Upper lobe of left lung (tissue), 6 donors: ENCODE data around the gene RASAL2. TPM values are rescaled to one million over a fixed set of nuclear protein-coding genes. Genes with fewer than 3 reads are reported as not detected.
"Not testable (repeated sequence)": the region's sequence is repeated elsewhere in the genome, so short reads cannot be mapped to it uniquely, and the experiment has no call there.

Source experiments
- ATAC-seq, 2 donors: fragments of 200-7000 bp; cut with Tn5 transposase; one replicate each; pipeline ENCODE4 v1.9.1; 2022; ENCODE audit warnings: mild to moderate bottlenecking in 2 of 2, moderate library complexity in 2 of 2; ENCODE audit not compliant: low FRiP score in 2 of 2
- DNase-seq, 2 donors: peaks; one replicate each; pipeline ENCODE4 v3.0.0-alpha.2; 2019 to 2020
- H3K27ac ChIP-seq, 4 donors: fragments of 200-600 bp; sonication (generic); one replicate each; pipeline ENCODE4 v1.5.1; 2016 to 2019
- H3K27me3 ChIP-seq, 4 donors: fragments of 200-600 bp; sonication (generic); one replicate each; pipeline ENCODE4 v1.5.1; 2017 to 2019
- H3K36me3 ChIP-seq, 4 donors: fragments of 200-600 bp; sonication (generic); one replicate each; pipeline ENCODE4 v1.5.1; 2016 to 2019
- H3K4me1 ChIP-seq, 4 donors: fragments of 200-600 bp; sonication (generic); one replicate each; pipeline ENCODE4 v1.5.1; 2018 to 2019
- H3K4me3 ChIP-seq, 4 donors: fragments of 200-600 bp; sonication (generic); one replicate each; pipeline ENCODE4 v1.5.1; 2017 to 2019; ENCODE audit warnings: mild to moderate bottlenecking in 2 of 4, moderate library complexity in 1 of 4
- H3K9me3 ChIP-seq, 4 donors: fragments of 200-600 bp; sonication (generic); one replicate each; pipeline ENCODE4 v1.5.1; 2018 to 2019
- CTCF ChIP-seq, 6 experiments: fragments of 450-650 bp in 4 of 6; fragments of 200-600 bp in 2 of 6; sonication (generic) in 2 of 6; IDR thresholded peaks; one replicate each; pipeline ENCODE4 v1.5.1; 2016 to 2019; ENCODE audit warnings: antibody characterized with exemption in 6 of 6
- EP300 ChIP-seq, 4 donors: sonication (generic); formaldehyde crosslinking; IDR thresholded peaks; one replicate each; pipeline ENCODE4 v1.5.1; 2017; ENCODE audit warnings: antibody characterized with exemption in 4 of 4, control low read depth in 2 of 4
- POLR2A ChIP-seq, 4 donors: fragments of 450-650 bp; IDR thresholded peaks; one replicate each; pipeline ENCODE4 v1.5.1; 2016 to 2017; ENCODE audit warnings: antibody characterized with exemption in 4 of 4, mild to moderate bottlenecking in 2 of 4
- POLR2AphosphoS5 ChIP-seq, 2 donors: sonication (generic); formaldehyde crosslinking; IDR thresholded peaks; one replicate each; pipeline ENCODE4 v1.5.1; 2017; ENCODE audit warnings: antibody characterized with exemption in 2 of 2
- WGBS, 2 donors: methylation state at CpG; one replicate each; pipeline ENCODE4 v1.1.5; 2017 to 2018; 5-methylcytosine and 5-hydroxymethylcytosine counted together
- total RNA-seq, 6 donors: library from RNA; depleted of rRNA in 4 of 6; stranded (reverse); fragments of >200 nt in 4 of 6; gene quantifications; one replicate each; pipeline versions ENCODE4 v1.1.0 to v1.2.1, GENCODE V29; 2016 to 2021
- donor health status: DM: no; HTN: no; CAD: no; lungs with moderate emphysema.
- donor health status: DM: no; HTN: yes; CAD: no; lungs with severe emphysema.

Gene RASAL2
- total RNA-seq, 6 donors from 2014 or later, result 24.7 to 59.0 (median 41.6) TPM

- Histone ChIP-seq H3K4me1 (peaks cover 0 to 10% (median 2%) of the 10 kb centered on the region in 4 donors), H3K9me3 (no peaks in the 10 kb centered on the region), H3K27me3 (no peaks in the 10 kb centered on the region), H3K4me3 (no peak overlapping the region), H3K36me3 (no peaks in the 10 kb centered on the region), H3K27ac (no peak overlapping the region)
- WGBS, 2 donors, result 72 to 84% methylated on average over 1 of the region's 1 CpG
- ATAC-seq (no peak), DNase-seq (no peak)
- TF ChIP-seq EP300 (IDR thresholded peaks at IDR 0.05), result no peak
- TF ChIP-seq POLR2A (IDR thresholded peaks at IDR 0.05), result no peak
- no peak for TF ChIP-seq CTCF (IDR thresholded peaks at IDR 0.05)
- no peak for TF ChIP-seq POLR2AphosphoS5 (IDR thresholded peaks at IDR 0.05)
These were observed 291.8 kb downstream of the RASAL2 start for GRCh38 chr1:178385662-178386061.

DNA sequence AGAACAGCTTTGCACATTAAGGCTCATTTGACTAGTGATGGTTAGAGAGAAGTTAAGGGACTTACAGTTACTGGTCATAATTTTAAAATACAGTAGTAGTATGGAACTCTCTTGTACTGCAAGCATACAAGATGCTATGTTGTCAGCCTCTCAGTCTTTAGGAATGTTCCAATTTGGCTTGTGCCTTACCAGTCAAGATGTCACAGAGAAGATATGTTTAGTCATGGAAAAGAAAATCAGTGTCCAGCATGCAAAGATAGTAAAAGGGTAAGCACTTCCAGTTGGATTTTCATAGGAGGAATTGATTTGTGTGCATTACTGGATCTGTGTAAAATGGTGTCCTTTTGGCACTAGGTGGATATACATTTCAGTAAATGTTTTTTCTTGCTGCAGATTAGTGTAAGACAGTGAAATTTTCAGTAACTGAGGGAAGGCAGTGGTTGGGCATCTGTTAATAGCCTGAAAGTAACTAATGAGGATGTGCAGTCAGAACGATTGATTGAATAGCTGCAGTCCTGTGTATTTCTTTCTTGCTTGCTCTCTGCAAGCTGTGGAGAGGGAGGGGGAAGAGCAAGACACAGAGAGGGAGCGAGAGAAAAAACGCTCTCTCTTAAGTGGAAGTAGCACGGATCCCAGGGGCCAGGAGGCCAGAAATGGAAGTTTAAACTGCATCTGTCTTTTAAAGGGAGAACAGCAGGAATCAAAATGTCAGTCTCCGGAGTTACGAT lies 294.7 kb downstream of the RASAL2 start:
- H3K9me3 ChIP-seq, result no peaks in the 10 kb centered on the region
- WGBS, 2 donors, result 61 to 64% methylated on average over 6 of the region's 6 CpGs
- H3K36me3 ChIP-seq, result no peaks in the 10 kb centered on the region
- peaks cover 0 to 5% (median 2%) of the 10 kb centered on the region in 4 donors for H3K4me1 ChIP-seq
- H3K27ac ChIP-seq, result no peak overlapping the region
- no peak for ATAC-seq
- no peaks in the 10 kb centered on the region for H3K27me3 ChIP-seq
- TF ChIP-seq POLR2AphosphoS5 (IDR thresholded peaks at IDR 0.05) (no peak), POLR2A (IDR thresholded peaks at IDR 0.05) (no peak), CTCF (IDR thresholded peaks at IDR 0.05) (no peak), EP300 (IDR thresholded peaks at IDR 0.05) (no peak)
- no peak for DNase-seq
- H3K4me3 ChIP-seq, result no peak overlapping the region

DNA sequence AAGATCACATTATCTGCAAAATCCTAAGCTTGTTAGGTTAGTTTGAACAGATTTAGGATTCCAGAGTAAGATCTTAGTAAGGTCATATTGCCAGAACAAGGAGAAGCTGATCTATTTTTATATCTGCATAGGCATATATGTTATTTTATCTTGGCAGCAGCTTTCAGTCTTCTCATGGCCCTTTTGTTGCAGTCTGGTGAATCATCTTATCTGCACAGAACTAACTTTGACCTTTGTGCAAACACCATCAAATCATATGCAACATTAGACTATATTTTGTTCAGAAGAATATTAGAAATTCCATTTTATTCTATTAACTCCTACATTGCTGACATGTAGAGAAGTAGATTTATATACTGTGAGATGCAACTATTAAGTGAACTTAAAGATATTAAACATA lies 295.5 kb downstream of the RASAL2 start:
- Histone ChIP-seq H3K36me3 (no peaks in the 10 kb centered on the region), H3K27ac (no peak overlapping the region), H3K4me3 (no peak overlapping the region), H3K27me3 (no peaks in the 10 kb centered on the region), H3K9me3 (no peaks in the 10 kb centered on the region), H3K4me1 (peaks cover 0 to 5% (median 2%) of the 10 kb centered on the region in 4 donors)
- no peak for DNase-seq
- TF ChIP-seq POLR2AphosphoS5 (IDR thresholded peaks at IDR 0.05) (no peak), POLR2A (IDR thresholded peaks at IDR 0.05) (no peak), EP300 (IDR thresholded peaks at IDR 0.05) (no peak), CTCF (IDR thresholded peaks at IDR 0.05) (no peak)
- no peak for ATAC-seq

GRCh38 chr1:178390280-178390679 lies 296.4 kb downstream of the RASAL2 start:
- H3K27me3 ChIP-seq, H3K4me1 ChIP-seq, H3K9me3 ChIP-seq, DNase-seq, H3K4me3 ChIP-seq, H3K36me3 ChIP-seq, ATAC-seq, H3K27ac ChIP-seq: not testable (repeated sequence)
- 92% methylated on average over 8 of the region's 8 CpGs for WGBS, 2 donors

DNA sequence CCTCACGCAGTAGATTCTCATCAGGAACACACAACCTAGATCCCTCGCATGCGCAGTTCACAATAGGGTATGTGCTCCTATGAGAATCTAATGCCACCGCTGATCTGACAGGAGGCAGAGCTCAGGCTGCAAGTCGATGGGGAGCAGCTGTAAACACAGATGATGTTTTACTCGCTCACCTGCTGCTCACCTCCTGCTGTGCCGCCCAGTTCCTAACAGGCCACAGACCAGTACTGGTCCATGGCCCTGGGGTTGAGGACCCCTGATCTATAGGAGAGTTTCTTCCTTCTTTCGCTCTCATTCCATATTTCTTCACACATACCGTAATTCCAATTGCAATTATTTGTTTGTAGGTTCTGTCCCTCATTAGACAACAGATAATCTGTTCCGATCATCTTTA lies 299.5 kb downstream of the RASAL2 start:
- no peaks in the 10 kb centered on the region for H3K9me3 ChIP-seq
- DNase-seq (no peak), ATAC-seq (no peak)
- H3K27me3 ChIP-seq, result no peaks in the 10 kb centered on the region
- TF ChIP-seq POLR2A (IDR thresholded peaks at IDR 0.05) (no peak), CTCF (IDR thresholded peaks at IDR 0.05) (no peak), EP300 (IDR thresholded peaks at IDR 0.05) (no peak), POLR2AphosphoS5 (IDR thresholded peaks at IDR 0.05) (no peak)
- H3K4me3 ChIP-seq, result no peak overlapping the region
- no peaks in the 10 kb centered on the region for H3K36me3 ChIP-seq
- H3K4me1 ChIP-seq, result peaks cover 0 to 5% (median 2%) of the 10 kb centered on the region in 4 donors
- 90 to 92% methylated on average over 10 of the region's 10 CpGs for WGBS, 2 donors
- no peak overlapping the region for H3K27ac ChIP-seq
